Measurements from ENCODE around the gene PTPRC.

DNA sequence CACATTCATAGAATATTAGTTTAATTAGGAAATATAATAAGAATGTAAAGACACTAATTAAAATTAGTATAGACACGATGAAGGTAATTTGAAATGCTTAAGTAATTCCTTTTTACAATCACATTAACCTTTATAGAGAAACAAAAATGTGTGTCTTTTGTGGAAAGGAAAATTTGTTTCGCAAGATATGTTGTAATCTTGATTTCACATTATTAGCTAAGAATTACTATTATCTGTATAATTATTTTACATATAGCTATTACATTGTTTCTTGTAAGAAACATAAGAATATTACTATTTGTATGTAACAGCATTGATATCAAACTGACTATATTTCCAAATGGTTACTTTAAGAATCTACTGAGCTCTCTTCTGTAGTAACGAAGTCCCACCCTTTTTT lies 111.2 kb downstream of the PTPRC start:
- TF ChIP-seq, protein P1, sequence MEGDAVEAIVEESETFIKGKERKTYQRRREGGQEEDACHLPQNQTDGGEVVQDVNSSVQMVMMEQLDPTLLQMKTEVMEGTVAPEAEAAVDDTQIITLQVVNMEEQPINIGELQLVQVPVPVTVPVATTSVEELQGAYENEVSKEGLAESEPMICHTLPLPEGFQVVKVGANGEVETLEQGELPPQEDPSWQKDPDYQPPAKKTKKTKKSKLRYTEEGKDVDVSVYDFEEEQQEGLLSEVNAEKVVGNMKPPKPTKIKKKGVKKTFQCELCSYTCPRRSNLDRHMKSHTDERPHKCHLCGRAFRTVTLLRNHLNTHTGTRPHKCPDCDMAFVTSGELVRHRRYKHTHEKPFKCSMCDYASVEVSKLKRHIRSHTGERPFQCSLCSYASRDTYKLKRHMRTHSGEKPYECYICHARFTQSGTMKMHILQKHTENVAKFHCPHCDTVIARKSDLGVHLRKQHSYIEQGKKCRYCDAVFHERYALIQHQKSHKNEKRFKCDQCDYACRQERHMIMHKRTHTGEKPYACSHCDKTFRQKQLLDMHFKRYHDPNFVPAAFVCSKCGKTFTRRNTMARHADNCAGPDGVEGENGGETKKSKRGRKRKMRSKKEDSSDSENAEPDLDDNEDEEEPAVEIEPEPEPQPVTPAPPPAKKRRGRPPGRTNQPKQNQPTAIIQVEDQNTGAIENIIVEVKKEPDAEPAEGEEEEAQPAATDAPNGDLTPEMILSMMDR (IDR thresholded peaks at IDR 0.05): no peak
- no peak for TF ChIP-seq EP300 (IDR thresholded peaks at IDR 0.05)

Data from suprapubic skin (tissue), 3 donors.